Cardiac septum (tissue), 1 donor: ENCODE data around the gene MAEA. TPM values are rescaled to one million over a fixed set of nuclear protein-coding genes. Genes with fewer than 3 reads are reported as not detected.
"Not testable (repeated sequence)": the region's sequence is repeated elsewhere in the genome, so short reads cannot be mapped to it uniquely, and the experiment has no call there.

Source experiments
- DNase-seq: peaks from one replicate; pipeline ENCODE4 v3.0.0-alpha.2; 2020; ENCODE audit warnings: low spot score
- intact Hi-C: fragments of 100-400 bp; cut with DNase I; formaldehyde crosslinking; loops from one replicate; pipeline ENCODE4 v1.14.0; 2022
- total RNA-seq: library from RNA; stranded (reverse); fragmentation: NEBNext Ultra II Directional; extraction: Animal tissue kit (Norgen Biotek cat#: 25700); gene quantifications from one replicate; pipeline ENCODE4 v1.2.1, GENCODE V29; 2021
- donor health status: DM: no; HTN: no; CAD: no.

The MAEA gene
- total RNA-seq, 1 donor from 2014 or later: 55.2 TPM

GRCh38 chr4:1269209-1269608 lies 20.5 kb upstream of the MAEA start:
- intact Hi-C loops: loop anchor here (2.0 kb wide), 2 partner anchors 102 to 138 kb away; no protein-coding TSS in a partner anchor

GRCh38 chr4:1271686-1272085 lies 18.0 kb upstream of the MAEA start:
- intact Hi-C loops: no loop called here
- DNase-seq: peak; percentile 17

More at GRCh38 chr4:1269209-1269608, 20.5 kb upstream of the MAEA start:
- no peak for DNase-seq

- no peak for DNase-seq
- intact Hi-C loops: no loop called here
Measured at GRCh38 chr4:1274871-1275270, 14.8 kb upstream of the MAEA start.

- DNase-seq: no peak
Measured at GRCh38 chr4:1276984-1277383, 12.7 kb upstream of the MAEA start.

GRCh38 chr4:1277667-1278665 lies 11.7 kb upstream of the MAEA start:
- intact Hi-C loops: no loop called here
- no peak for DNase-seq

More at GRCh38 chr4:1276984-1277383, 12.7 kb upstream of the MAEA start:
- intact Hi-C loops: no loop called here

GRCh38 chr4:1279253-1279652 lies 10.4 kb upstream of the MAEA start:
- intact Hi-C loops: no loop called here
- no peak for DNase-seq

GRCh38 chr4:1283711-1284110 lies 6.0 kb upstream of the MAEA start:
- DNase-seq: no peak
- intact Hi-C loops: no loop called here

GRCh38 chr4:1285151-1285789 lies 4.4 kb upstream of the MAEA start:
- no peak for DNase-seq
- intact Hi-C loops: no loop called here

GRCh38 chr4:1285790-1286553 lies 3.7 kb upstream of the MAEA start:
- intact Hi-C loops: no loop called here
- DNase-seq: no peak

- DNase-seq: peak; percentile 5
- intact Hi-C loops: loop anchor here (2.0 kb wide), 1 partner anchor 40 kb away; the partner anchor contains the start of gene CTBP1
Measured at GRCh38 chr4:1288786-1289185, 905 bp upstream of the MAEA start.

- DNase-seq: no peak
- intact Hi-C loops: loop anchor here (2.0 to 10.0 kb wide), 2 partner anchors 56 to 356 kb away; partner anchors contain the start of genes GAK, TMEM175 and UVSSA
Measured at GRCh38 chr4:1290165-1290977, 680 bp downstream of the MAEA start.

GRCh38 chr4:1291091-1291490 lies 1.4 kb downstream of the MAEA start:
- DNase-seq: no peak
- intact Hi-C loops: loop anchor here (2.0 to 10.0 kb wide), 2 partner anchors 56 to 356 kb away; partner anchors contain the start of genes GAK, TMEM175 and UVSSA

GRCh38 chr4:1291996-1292702 lies 2.5 kb downstream of the MAEA start:
- DNase-seq: no peak
- intact Hi-C loops: loop anchor here (2.0 to 10.0 kb wide), 2 partner anchors 55 to 357 kb away; partner anchors contain the start of genes GAK, TMEM175 and UVSSA

- not testable (repeated sequence) for DNase-seq
- intact Hi-C loops: loop anchor here (10.0 kb wide), 1 partner anchor 358 kb away; the partner anchor contains the start of genes GAK and TMEM175
Measured at GRCh38 chr4:1292703-1293011, 3.0 kb downstream of the MAEA start.

GRCh38 chr4:1293531-1293941 lies 3.8 kb downstream of the MAEA start:
- no peak for DNase-seq
- intact Hi-C loops: loop anchor here (10.0 kb wide), 1 partner anchor 359 kb away; the partner anchor contains the start of genes GAK and TMEM175

- intact Hi-C loops: loop anchor here (10.0 kb wide), 1 partner anchor 359 kb away; the partner anchor contains the start of genes GAK and TMEM175
- no peak for DNase-seq
Measured at GRCh38 chr4:1293991-1294390, 4.3 kb downstream of the MAEA start.

GRCh38 chr4:1294424-1294823 lies 4.7 kb downstream of the MAEA start:
- no peak for DNase-seq
- intact Hi-C loops: loop anchor here (10.0 kb wide), 1 partner anchor 360 kb away; the partner anchor contains the start of genes GAK and TMEM175

GRCh38 chr4:1294891-1295290 lies 5.2 kb downstream of the MAEA start:
- no peak for DNase-seq
- intact Hi-C loops: loop anchor here (10.0 kb wide), 1 partner anchor 360 kb away; the partner anchor contains the start of genes GAK and TMEM175
